K562 (cell line): ENCODE data around the gene LRRC25. TPM values are rescaled to one million over a fixed set of nuclear protein-coding genes. Genes with fewer than 3 reads are reported as not detected.

Source experiments
- BCOR ChIP-seq: fragments of 450-650 bp; IDR thresholded peaks from 2 replicates; pipeline ENCODE4 v1.6.1; 2016
- CBX3 ChIP-seq, 2 experiments: IDR thresholded peaks; 1 replicate in 1 of 2; 2 replicates in 1 of 2; pipeline ENCODE4 v1.6.1; 2012; ENCODE audit warnings: inconsistent platforms in 2 of 2, low read length in 2 of 2, borderline replicate concordance in 1 of 2, control low read depth in 1 of 2
- CXXC5 ChIP-seq: fragments of 250-450 bp; sonication (Bioruptor Pico); IDR thresholded peaks from 2 replicates; pipeline ENCODE4 v1.8.0; 2022; ENCODE audit warnings: inconsistent platforms, mild to moderate bottlenecking, moderate library complexity
- IRF2 ChIP-seq: sonication (generic); formaldehyde crosslinking; IDR thresholded peaks from 2 replicates; pipeline ENCODE4 v1.8.1; 2022; ENCODE audit warnings: mild to moderate bottlenecking, missing genetic modification reagents
- KAT7 ChIP-seq: sonication (generic); formaldehyde crosslinking; IDR thresholded peaks from 2 replicates; pipeline ENCODE4 v1.8.0; 2022; ENCODE audit warnings: missing genetic modification reagents, mild to moderate bottlenecking, borderline replicate concordance
- LCOR ChIP-seq: sonication (generic); formaldehyde crosslinking; IDR thresholded peaks from 2 replicates; pipeline ENCODE4 v1.8.0; 2022; ENCODE audit warnings: mild to moderate bottlenecking, missing genetic modification reagents
- MED1 ChIP-seq: sonication (generic); formaldehyde crosslinking; IDR thresholded peaks from 2 replicates; pipeline ENCODE4 v1.8.1; 2023; ENCODE audit warnings: missing genetic modification reagents, borderline replicate concordance
- PCBP2 ChIP-seq: fragments of 200-400 bp; formaldehyde crosslinking; IDR thresholded peaks from 2 replicates; pipeline ENCODE4 v1.6.1; 2018; ENCODE audit warnings: low read length, low read depth, mild to moderate bottlenecking, moderate library complexity; ENCODE audit not compliant: poor library complexity, severe bottlenecking
- RAD51 ChIP-seq: fragments of 450-650 bp; IDR thresholded peaks from 2 replicates; pipeline ENCODE4 v1.7.1; 2016; ENCODE audit warnings: low read depth, mild to moderate bottlenecking, borderline replicate concordance
- RBM39 ChIP-seq: fragments of 200-400 bp; formaldehyde crosslinking; optimal IDR thresholded peaks from 2 replicates; pipeline ENCODE3; 2018; ENCODE audit warnings: low read depth, low read length
- SMARCA5 ChIP-seq: fragments of 450-650 bp; IDR thresholded peaks from 2 replicates; pipeline ENCODE4 v1.6.1; 2016
- STAT5A ChIP-seq: IDR thresholded peaks from 2 replicates; pipeline ENCODE4 v1.6.1; 2012; ENCODE audit warnings: low read length, inconsistent platforms, borderline replicate concordance
- TCFL5 ChIP-seq: fragments of 250-450 bp; sonication (Bioruptor Pico); conservative IDR thresholded peaks from 2 replicates; pipeline ENCODE4 v1.6.1; 2021; ENCODE audit warnings: mild to moderate bottlenecking, moderate library complexity, matching md5 sums
- XRCC4 ChIP-seq: IDR thresholded peaks from one replicate; pipeline ENCODE4 v1.6.1; 2011; ENCODE audit not compliant: insufficient read depth, insufficient read length; ENCODE audit errors: extremely low read depth
- ZNF764 ChIP-seq: fragments of 250-450 bp; sonication (Bioruptor Pico); IDR thresholded peaks from 2 replicates; pipeline ENCODE4 v1.4.0; 2020; ENCODE audit warnings: low read depth, mild to moderate bottlenecking, moderate library complexity
- ZNF780A ChIP-seq: fragments of 250-450 bp; sonication (Bioruptor Pico); IDR thresholded peaks from 2 replicates; pipeline ENCODE4 v1.5.0; 2021; ENCODE audit warnings: mild to moderate bottlenecking
- polyA plus RNA-seq, 8 experiments: library from polyadenylated mRNA; depleted of rRNA in 4 of 8; stranded (reverse) in 5 of 8; unstranded in 3 of 8; fragments of >200 nt; fragmentation: Nextera tagmentation in 2 of 8; fragmentation: Illumina TruSeq in 1 of 8; extraction: Ambion mirVana in 2 of 8; extraction: Trizol in 1 of 8; gene quantifications; 2 replicates each; pipeline versions ENCODE4 v1.2.1 to v1.2.3, GENCODE V29; 2011 to 2014; ENCODE audit warnings: inconsistent platforms in 1 of 8, missing spikeins in 1 of 8
- total RNA-seq, 7 experiments: library from RNA; depleted of rRNA in 6 of 7; stranded (reverse); fragments of >200 nt in 6 of 7; fragmentation: Illumina TruSeq in 2 of 7; extraction: Trizol in 2 of 7; gene quantifications; 2 replicates each; pipeline versions ENCODE4 v1.2.1 to v1.2.3, GENCODE V29; 2011 to 2021; ENCODE audit warnings: low replicate concordance in 1 of 7
- TF ChIP-seq, protein P1 (sequence below): fragments of 450-650 bp; IDR thresholded peaks from 2 replicates; pipeline ENCODE4 v1.6.1; 2018; ENCODE audit not compliant: partially characterized antibody
- TF ChIP-seq, protein P2 (sequence below): sonication (generic); formaldehyde crosslinking; IDR thresholded peaks from 2 replicates; pipeline ENCODE4 v1.8.0; 2022; ENCODE audit warnings: mild to moderate bottlenecking, low read depth, missing genetic modification reagents
- TF ChIP-seq, protein P3 (sequence below): fragments of 250-450 bp; sonication (Bioruptor Pico); IDR thresholded peaks from 2 replicates; pipeline ENCODE4 v1.5.1; 2021; ENCODE audit warnings: mild to moderate bottlenecking
- TF ChIP-seq, protein P4 (sequence below): conservative IDR thresholded peaks from 2 replicates; pipeline ENCODE4 v1.6.1; 2011; ENCODE audit warnings: low read depth, mild to moderate bottlenecking, low read length; ENCODE audit not compliant: control insufficient read depth
- TF ChIP-seq, protein P5 (sequence below): fragments of 250-450 bp; sonication (Bioruptor Pico); IDR thresholded peaks from 2 replicates; pipeline ENCODE4 v1.9.0; 2021; ENCODE audit warnings: mild to moderate bottlenecking

LRRC25 gene
- total and polyA plus RNA-seq, 9 of the 15 experiments (the other 6 are each of a cell fraction or from before 2014, with no cell fraction given) = 0.07 to 0.36 (median 0.10) TPM; not detected in 3

DNA sequence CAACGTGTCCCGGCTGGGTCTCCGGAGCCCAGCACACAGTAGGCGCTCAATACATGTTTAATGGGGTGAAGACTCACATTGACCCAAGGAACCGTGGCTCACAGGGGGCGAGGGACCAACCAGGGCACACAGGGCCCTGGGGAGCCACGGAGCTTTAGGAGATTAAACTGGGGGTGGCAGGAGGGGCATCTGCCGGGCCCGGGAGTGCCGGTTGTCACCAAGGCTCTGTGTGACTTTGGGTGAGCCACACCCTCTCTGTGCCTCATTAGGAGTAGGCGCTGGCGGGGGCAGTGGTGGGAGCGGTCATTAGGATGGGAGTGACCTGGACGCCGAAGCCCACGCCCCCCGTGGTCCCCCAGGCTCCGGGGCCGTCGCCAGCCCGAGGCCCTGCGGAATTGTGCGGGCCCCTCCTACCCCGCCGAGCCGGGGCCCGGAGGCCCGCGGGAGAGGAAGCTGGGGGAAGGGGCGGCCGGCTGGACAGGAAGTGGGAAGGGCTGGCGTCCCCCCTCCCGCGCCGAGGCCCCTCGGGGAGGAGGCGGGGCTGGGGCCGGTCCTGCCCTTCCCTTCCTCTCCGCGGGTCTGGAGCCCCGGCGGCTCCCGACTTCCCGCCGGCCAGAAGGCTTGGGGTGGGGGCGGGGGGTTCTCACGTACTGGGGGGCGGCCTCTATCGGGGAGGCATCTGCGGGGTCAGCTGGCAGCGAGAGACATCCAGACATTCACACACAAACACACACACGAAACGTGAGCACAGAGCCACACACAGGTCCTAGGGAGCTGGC is 20.0 kb upstream of the LRRC25 start (continued):
- TF ChIP-seq LCOR (CRISPR knock-in tag) = no peak
- no peak for TF ChIP-seq ZNF780A
- TF ChIP-seq STAT5A = no peak
- peak; percentile 96 for TF ChIP-seq SMARCA5
- TF ChIP-seq IRF2 (CRISPR knock-in tag) = no peak
- TF ChIP-seq MED1 (CRISPR knock-in tag) = no peak
- TF ChIP-seq RBM39 = no peak
- TF ChIP-seq ZNF764 (CRISPR knock-in tag) = no peak
- TF ChIP-seq, protein P1, sequence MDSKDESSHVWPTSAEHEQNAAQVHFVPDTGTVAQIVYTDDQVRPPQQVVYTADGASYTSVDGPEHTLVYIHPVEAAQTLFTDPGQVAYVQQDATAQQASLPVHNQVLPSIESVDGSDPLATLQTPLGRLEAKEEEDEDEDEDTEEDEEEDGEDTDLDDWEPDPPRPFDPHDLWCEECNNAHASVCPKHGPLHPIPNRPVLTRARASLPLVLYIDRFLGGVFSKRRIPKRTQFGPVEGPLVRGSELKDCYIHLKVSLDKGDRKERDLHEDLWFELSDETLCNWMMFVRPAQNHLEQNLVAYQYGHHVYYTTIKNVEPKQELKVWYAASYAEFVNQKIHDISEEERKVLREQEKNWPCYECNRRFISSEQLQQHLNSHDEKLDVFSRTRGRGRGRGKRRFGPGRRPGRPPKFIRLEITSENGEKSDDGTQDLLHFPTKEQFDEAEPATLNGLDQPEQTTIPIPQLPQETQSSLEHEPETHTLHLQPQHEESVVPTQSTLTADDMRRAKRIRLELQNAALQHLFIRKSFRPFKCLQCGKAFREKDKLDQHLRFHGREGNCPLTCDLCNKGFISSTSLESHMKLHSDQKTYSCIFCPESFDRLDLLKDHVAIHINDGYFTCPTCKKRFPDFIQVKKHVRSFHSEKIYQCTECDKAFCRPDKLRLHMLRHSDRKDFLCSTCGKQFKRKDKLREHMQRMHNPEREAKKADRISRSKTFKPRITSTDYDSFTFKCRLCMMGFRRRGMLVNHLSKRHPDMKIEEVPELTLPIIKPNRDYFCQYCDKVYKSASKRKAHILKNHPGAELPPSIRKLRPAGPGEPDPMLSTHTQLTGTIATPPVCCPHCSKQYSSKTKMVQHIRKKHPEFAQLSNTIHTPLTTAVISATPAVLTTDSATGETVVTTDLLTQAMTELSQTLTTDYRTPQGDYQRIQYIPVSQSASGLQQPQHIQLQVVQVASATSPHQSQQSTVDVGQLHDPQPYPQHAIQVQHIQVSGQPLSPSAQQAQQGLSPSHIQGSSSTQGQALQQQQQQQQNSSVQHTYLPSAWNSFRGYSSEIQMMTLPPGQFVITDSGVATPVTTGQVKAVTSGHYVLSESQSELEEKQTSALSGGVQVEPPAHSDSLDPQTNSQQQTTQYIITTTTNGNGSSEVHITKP = peak; percentile 42
- TF ChIP-seq KAT7 = no peak
- TF ChIP-seq, protein P2, sequence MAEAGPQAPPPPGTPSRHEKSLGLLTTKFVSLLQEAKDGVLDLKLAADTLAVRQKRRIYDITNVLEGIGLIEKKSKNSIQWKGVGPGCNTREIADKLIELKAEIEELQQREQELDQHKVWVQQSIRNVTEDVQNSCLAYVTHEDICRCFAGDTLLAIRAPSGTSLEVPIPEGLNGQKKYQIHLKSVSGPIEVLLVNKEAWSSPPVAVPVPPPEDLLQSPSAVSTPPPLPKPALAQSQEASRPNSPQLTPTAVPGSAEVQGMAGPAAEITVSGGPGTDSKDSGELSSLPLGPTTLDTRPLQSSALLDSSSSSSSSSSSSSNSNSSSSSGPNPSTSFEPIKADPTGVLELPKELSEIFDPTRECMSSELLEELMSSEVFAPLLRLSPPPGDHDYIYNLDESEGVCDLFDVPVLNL (CRISPR knock-in tag) = no peak
- no peak for TF ChIP-seq XRCC4
- no peak for TF ChIP-seq PCBP2
- TF ChIP-seq, protein P3, sequence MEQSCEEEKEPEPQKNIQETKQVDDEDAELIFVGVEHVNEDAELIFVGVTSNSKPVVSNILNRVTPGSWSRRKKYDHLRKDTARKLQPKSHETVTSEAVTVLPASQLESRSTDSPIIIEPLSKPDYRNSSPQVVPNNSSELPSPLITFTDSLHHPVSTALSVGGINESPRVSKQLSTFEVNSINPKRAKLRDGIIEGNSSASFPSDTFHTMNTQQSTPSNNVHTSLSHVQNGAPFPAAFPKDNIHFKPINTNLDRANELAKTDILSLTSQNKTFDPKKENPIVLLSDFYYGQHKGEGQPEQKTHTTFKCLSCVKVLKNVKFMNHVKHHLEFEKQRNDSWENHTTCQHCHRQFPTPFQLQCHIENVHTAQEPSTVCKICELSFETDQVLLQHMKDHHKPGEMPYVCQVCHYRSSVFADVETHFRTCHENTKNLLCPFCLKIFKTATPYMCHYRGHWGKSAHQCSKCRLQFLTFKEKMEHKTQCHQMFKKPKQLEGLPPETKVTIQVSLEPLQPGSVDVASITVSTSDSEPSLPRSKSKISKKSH (CRISPR knock-in tag) = no peak
- TF ChIP-seq CXXC5 = peak; percentile 78
- no peak for TF ChIP-seq TCFL5 (CRISPR knock-in tag)
- TF ChIP-seq, protein P4, sequence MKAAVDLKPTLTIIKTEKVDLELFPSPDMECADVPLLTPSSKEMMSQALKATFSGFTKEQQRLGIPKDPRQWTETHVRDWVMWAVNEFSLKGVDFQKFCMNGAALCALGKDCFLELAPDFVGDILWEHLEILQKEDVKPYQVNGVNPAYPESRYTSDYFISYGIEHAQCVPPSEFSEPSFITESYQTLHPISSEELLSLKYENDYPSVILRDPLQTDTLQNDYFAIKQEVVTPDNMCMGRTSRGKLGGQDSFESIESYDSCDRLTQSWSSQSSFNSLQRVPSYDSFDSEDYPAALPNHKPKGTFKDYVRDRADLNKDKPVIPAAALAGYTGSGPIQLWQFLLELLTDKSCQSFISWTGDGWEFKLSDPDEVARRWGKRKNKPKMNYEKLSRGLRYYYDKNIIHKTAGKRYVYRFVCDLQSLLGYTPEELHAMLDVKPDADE = peak; percentile 91
- peak; percentile 25; the same call in 1 of the 2 replicates for TF ChIP-seq RAD51
- TF ChIP-seq BCOR = peak; percentile 88
- no peak for TF ChIP-seq CBX3 (IDR thresholded peaks at IDR 0.05; ENCODE audit: borderline replicate concordance in 1 of 2, low read length in 2 of 2)
- TF ChIP-seq, protein P5, sequence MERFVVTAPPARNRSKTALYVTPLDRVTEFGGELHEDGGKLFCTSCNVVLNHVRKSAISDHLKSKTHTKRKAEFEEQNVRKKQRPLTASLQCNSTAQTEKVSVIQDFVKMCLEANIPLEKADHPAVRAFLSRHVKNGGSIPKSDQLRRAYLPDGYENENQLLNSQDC (CRISPR knock-in tag) = no peak
